ENCODE data around the gene DPCD. TPM values are rescaled to one million over a fixed set of nuclear protein-coding genes. Genes with fewer than 3 reads are reported as not detected.

The DPCD gene
- total and polyA plus RNA-seq, 12 donors = 8.3 to 42.5 (median 26.5) TPM

DNA sequence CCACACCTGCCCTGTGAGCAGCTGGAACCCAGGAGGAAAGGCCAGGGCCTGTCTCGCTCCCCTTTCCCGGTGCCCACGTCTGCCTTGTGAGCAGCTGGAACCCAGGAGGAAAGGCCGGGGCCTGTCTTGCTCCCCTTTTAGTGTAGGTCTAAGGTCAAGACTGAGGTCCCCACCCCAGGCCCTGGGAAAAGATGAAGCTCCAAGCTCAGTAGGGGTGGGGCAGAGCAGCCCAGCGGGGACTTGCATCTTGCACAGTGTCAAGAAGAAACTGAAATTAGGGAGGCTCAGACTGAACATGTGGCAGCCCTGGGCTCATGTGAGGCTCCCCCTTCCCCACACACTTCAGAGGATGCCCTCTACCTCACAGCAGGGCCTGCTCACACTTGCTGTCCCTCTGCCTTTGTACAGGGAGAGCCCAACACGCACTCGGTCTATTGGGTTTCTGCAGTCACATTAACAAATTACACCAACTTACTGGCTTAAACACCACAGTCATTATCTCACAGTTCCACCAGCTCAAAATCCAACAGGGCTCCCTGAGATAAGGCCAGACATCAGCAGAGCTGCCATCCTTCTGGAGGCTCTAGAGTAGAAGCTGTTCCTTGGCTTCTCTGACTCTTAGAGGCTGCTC lies 12.4 kb upstream of the DPCD start:
- intact Hi-C loops (cut with DNase I) = loop anchor here in 1 of 2 donors (10.0 kb wide), 1 partner anchor 101 kb away; no protein-coding TSS in a partner anchor
- Histone ChIP-seq H3K9me3 (replicated peaks in 1 of 3) (peaks cover 0 to 8% (median 0%) of the 10 kb centered on the region in 3 donors), H3K27me3 (no peaks in the 10 kb centered on the region), H3K4me1 (replicated peaks in 1 of 2) (peaks cover 2% of the 10 kb centered on the region in 2 donors), H3K27ac (no peak overlapping the region), H3K4me3 (no peak overlapping the region), H3K36me3 (replicated peaks in 1 of 2) (peaks cover 0 to 23% of the 10 kb centered on the region in 2 donors)
- WGBS, 4 donors = 86 to 94% (median 92%) methylated on average over 4 to 7 of the region's 7 CpGs
- DNase-seq = no peak
- TF ChIP-seq, protein P1, sequence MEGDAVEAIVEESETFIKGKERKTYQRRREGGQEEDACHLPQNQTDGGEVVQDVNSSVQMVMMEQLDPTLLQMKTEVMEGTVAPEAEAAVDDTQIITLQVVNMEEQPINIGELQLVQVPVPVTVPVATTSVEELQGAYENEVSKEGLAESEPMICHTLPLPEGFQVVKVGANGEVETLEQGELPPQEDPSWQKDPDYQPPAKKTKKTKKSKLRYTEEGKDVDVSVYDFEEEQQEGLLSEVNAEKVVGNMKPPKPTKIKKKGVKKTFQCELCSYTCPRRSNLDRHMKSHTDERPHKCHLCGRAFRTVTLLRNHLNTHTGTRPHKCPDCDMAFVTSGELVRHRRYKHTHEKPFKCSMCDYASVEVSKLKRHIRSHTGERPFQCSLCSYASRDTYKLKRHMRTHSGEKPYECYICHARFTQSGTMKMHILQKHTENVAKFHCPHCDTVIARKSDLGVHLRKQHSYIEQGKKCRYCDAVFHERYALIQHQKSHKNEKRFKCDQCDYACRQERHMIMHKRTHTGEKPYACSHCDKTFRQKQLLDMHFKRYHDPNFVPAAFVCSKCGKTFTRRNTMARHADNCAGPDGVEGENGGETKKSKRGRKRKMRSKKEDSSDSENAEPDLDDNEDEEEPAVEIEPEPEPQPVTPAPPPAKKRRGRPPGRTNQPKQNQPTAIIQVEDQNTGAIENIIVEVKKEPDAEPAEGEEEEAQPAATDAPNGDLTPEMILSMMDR (IDR thresholded peaks at IDR 0.05) = no peak
- no peak for TF ChIP-seq POLR2A (IDR thresholded peaks at IDR 0.05)

DNA sequence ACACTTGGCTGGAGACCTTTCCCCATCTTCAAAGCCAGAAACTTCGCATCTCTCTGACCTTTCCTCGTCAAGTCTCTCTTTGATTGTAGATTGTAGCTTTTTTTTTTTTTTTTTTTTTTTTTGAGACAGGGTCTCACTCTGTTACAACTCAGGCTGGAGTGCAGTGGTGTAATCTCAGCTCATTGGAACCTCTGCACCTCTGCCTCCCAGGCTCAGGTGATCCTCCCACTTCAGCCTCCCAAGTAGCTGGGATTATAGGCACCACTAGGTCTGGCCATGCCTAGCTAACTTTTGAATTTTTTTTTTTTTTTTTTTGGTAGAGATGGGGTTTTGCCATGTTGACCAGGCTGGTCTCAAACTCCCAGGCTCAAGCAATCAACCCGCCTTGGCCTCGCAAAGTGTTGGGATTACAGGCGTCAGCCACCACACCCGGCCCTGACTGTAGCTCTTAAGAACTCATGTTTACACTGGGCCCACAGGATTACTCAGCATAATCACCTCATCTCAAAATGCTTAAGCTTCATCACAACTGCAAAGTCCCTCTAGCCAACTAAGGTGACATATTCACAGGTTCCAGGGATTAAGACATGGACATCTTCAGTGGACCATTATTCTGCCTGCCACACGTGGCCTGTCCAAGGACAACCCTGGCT lies 11.8 kb upstream of the DPCD start:
- Histone ChIP-seq H3K4me3 (no peak overlapping the region), H3K4me1 (replicated peaks in 1 of 2) (no peaks in the 10 kb centered on the region), H3K27ac (no peak overlapping the region), H3K9me3 (replicated peaks in 1 of 3) (peaks cover 0 to 8% (median 0%) of the 10 kb centered on the region in 3 donors), H3K27me3 (no peaks in the 10 kb centered on the region), H3K36me3 (replicated peaks in 1 of 2) (peaks cover 0 to 29% of the 10 kb centered on the region in 2 donors)
- intact Hi-C loops (cut with DNase I) = loop anchor here in 1 of 2 donors (10.0 kb wide), 1 partner anchor 102 kb away; no protein-coding TSS in a partner anchor
- no peak for DNase-seq
- TF ChIP-seq POLR2A (IDR thresholded peaks at IDR 0.05) = no peak
- TF ChIP-seq, protein P1 (IDR thresholded peaks at IDR 0.05) = no peak
- WGBS, 4 donors = 83 to 89% (median 88%) methylated on average over 7 of the region's 7 CpGs

DNA sequence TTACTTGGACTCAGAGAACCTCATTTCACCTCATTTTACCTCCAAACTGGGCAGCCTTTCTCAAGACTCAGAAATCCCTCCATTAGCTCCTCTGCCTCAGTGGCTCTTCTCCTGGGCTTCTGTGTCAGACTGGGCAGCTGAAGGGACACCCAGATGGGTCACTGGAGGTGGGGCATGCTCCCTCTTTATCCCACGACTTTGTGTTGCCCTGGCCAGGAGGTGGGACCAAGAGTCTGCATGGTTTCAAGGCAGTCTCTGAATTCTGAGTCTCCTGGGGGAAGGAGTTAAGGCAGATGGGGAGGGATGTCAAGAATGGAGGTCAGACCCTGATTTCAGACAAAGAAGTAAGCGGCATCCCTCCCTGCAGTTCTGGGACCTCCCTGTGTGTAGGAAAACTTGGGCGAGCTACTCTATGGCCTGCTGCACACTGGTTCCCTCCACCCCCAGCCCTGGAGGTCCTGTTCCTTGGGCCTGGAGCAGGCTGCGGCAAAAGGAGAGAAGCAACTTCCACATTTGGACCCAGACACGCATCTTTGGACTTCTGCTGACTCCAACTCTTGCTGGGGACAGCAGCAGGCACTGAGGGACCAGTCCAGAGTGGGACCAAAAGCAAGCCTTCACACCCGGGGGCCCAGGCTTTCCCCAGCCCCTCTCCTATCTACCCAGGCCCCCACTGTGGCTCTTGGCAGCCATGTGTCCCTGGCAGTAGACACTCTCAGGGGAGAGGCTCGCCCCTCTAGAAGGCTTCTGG lies 10.8 kb upstream of the DPCD start:
- no peaks in the 10 kb centered on the region for H3K27me3 ChIP-seq
- H3K36me3 ChIP-seq (replicated peaks in 1 of 2) = peaks cover 0 to 32% of the 10 kb centered on the region in 2 donors
- TF ChIP-seq, protein P1 (IDR thresholded peaks at IDR 0.05) = no peak
- TF ChIP-seq POLR2A (IDR thresholded peaks at IDR 0.05) = no peak
- H3K4me1 ChIP-seq (replicated peaks in 1 of 2) = no peaks in the 10 kb centered on the region
- 81 to 97% (median 95%) methylated on average over 3 to 7 of the region's 7 CpGs for WGBS, 4 donors
- no peak overlapping the region for H3K4me3 ChIP-seq
- no peak for DNase-seq
- peaks cover 0 to 8% (median 0%) of the 10 kb centered on the region in 3 donors for H3K9me3 ChIP-seq (replicated peaks in 1 of 3)
- intact Hi-C loops (cut with DNase I) = loop anchor here in 1 of 2 donors (10.0 kb wide), 1 partner anchor 102 kb away; no protein-coding TSS in a partner anchor
- no peak overlapping the region for H3K27ac ChIP-seq

DNA sequence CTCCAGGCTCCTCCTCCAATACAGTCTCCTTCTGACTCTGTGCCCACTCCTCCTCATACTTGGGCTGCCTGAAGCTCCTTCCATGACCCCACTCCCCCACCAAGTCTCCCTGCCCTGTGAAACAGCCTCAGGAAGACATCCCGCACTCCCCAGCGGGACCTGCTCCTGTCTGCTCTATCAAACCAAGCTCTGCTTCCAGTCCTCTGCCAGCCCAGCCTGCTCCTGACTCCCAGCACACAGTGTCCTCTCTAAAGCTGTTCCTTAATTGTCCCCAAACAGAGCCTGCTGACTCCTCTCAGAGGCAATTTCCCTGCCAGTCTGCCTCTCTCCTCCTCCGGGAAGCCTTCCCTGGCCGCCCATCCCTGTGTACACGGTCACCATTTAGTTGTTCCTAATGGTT lies 9.9 kb upstream of the DPCD start:
- H3K36me3 ChIP-seq (replicated peaks in 1 of 2) = peaks cover 0 to 38% of the 10 kb centered on the region in 2 donors
- intact Hi-C loops (cut with DNase I) = loop anchor here in 1 of 2 donors (10.0 kb wide), 1 partner anchor 103 kb away; no protein-coding TSS in a partner anchor

More for the DNA sequence above, 9.9 kb upstream of the DPCD start:
- no peaks in the 10 kb centered on the region for H3K4me1 ChIP-seq (replicated peaks in 1 of 2)
- DNase-seq = peak in 1 of 7 donors; percentile 74
- TF ChIP-seq, protein P1 (IDR thresholded peaks at IDR 0.05) = no peak
- no peak for TF ChIP-seq POLR2A (IDR thresholded peaks at IDR 0.05)
- H3K9me3 ChIP-seq (replicated peaks in 1 of 3) = no peaks in the 10 kb centered on the region
- no peak overlapping the region for H3K4me3 ChIP-seq
- no peaks in the 10 kb centered on the region for H3K27me3 ChIP-seq
- 77 to 91% (median 87%) methylated on average over 5 of the region's 5 CpGs for WGBS, 4 donors
- no peak overlapping the region for H3K27ac ChIP-seq
